HepG2 (cell line): Measurements from ENCODE around the gene SYNM. TPM values are rescaled to one million over a fixed set of nuclear protein-coding genes. Genes with fewer than 3 reads are reported as not detected.

Experiments used
- ATAC-seq: fragments of 200-7000 bp; cut with Tn5 transposase; 3 replicates; pipeline ENCODE4 v1.9.1; 2020; ENCODE audit warnings: mild to moderate bottlenecking, moderate library complexity
- BruUV-seq: library from RNA; stranded (reverse); fragments of 400-500 nt; replicated peaks from 2 replicates; lab custom pipeline; 2021; lab: Mats Ljungman, UMichigan
- CTCF ChIA-PET: fragments of 300-600 bp; formaldehyde crosslinking; extraction: SDS; loops from one replicate; lab custom pipeline; 2021; ENCODE audit warnings: low total read pairs, inconsistent platforms, low intra/inter-chr PET ratio; lab: Yijun Ruan, JAX
- POLR2A ChIA-PET: fragments of 350-600 bp; sonication (Branson Sonifier 250); formaldehyde crosslinking; loops from one replicate; lab custom pipeline; 2020; ENCODE audit warnings: antibody characterized with exemption, inconsistent platforms; lab: Yijun Ruan, JAX
- DNase-seq: peaks from one replicate; pipeline ENCODE4 v3.0.0-alpha.2; 2015; ENCODE audit warnings: low spot score
- FAIRE-seq: peaks from 3 replicates; lab custom pipeline; 2011; peaks lifted over from hg19 to GRCh38; lab: Jason Lieb, UNC
- H2AFZ ChIP-seq: one replicate; pipeline ENCODE4 v1.6.1; 2011; ENCODE audit warnings: low read length, inconsistent platforms
- H3K27ac ChIP-seq: fragments of 300-600 bp; 3 replicates; pipeline ENCODE4 v1.8.0; 2011; ENCODE audit warnings: mixed run types, mild to moderate bottlenecking, mixed read lengths, low read length, inconsistent platforms; ENCODE audit not compliant: insufficient read depth; ENCODE audit errors: extremely low read length
- H3K27me3 ChIP-seq, 2 experiments: fragments of 200-600 bp in 1 of 2; 2 replicates in 1 of 2; 3 replicates in 1 of 2; pipeline versions ENCODE4 v1.6.0 to v1.8.0; 2011; ENCODE audit warnings: low read length in 2 of 2, mild to moderate bottlenecking in 2 of 2, moderate library complexity in 2 of 2, inconsistent platforms in 1 of 2; ENCODE audit not compliant: insufficient read depth in 2 of 2, control insufficient read depth in 1 of 2
- H3K36me3 ChIP-seq, 2 experiments: fragments of 200-600 bp in 1 of 2; replicated peaks in 1 of 2; 2 replicates in 1 of 2; 3 replicates in 1 of 2; pipeline versions ENCODE4 v1.5.1 to v1.8.0; 2011; ENCODE audit warnings: low read length in 2 of 2, inconsistent platforms in 1 of 2; ENCODE audit not compliant: insufficient read depth in 2 of 2, control insufficient read depth in 1 of 2
- H3K4me1 ChIP-seq: 2 replicates; pipeline ENCODE4 v1.5.1; 2012; ENCODE audit warnings: low read length, inconsistent platforms; ENCODE audit not compliant: insufficient read depth
- H3K4me2 ChIP-seq: 2 replicates; pipeline ENCODE4 v1.6.0; 2011; ENCODE audit warnings: low read depth, low read length, inconsistent platforms
- H3K4me3 ChIP-seq, 3 experiments: fragments of 200-600 bp in 1 of 3; sonication (generic), shearing (Covaris generic) in 1 of 3; replicated peaks in 1 of 3; 2 replicates each; pipeline ENCODE4 v1.5.1; 2011 to 2016; ENCODE audit warnings: low read length in 3 of 3, inconsistent platforms in 2 of 3, low read depth in 2 of 3, mild to moderate bottlenecking in 2 of 3, control low read depth in 1 of 3, mixed read lengths in 1 of 3; ENCODE audit not compliant: insufficient read depth in 1 of 3
- H3K79me2 ChIP-seq: one replicate; pipeline ENCODE4 v1.6.1; 2011; ENCODE audit warnings: low read length, inconsistent platforms; ENCODE audit not compliant: insufficient read depth
- H3K9ac ChIP-seq: 2 replicates; pipeline ENCODE4 v1.6.0; 2011; ENCODE audit warnings: mild to moderate bottlenecking, low read depth, low read length, inconsistent platforms; ENCODE audit not compliant: insufficient read depth
- H3K9me3 ChIP-seq: 2 replicates; pipeline ENCODE4 v1.5.1; 2012; ENCODE audit warnings: mild to moderate bottlenecking, low read length
- H4K20me1 ChIP-seq: 2 replicates; pipeline ENCODE4 v1.6.0; 2011; ENCODE audit warnings: inconsistent platforms, mild to moderate bottlenecking, low read length, moderate library complexity; ENCODE audit not compliant: insufficient read depth
- ARNTL ChIP-seq: sonication (generic); formaldehyde crosslinking; IDR thresholded peaks from 2 replicates; pipeline ENCODE4 v1.4.0; 2020; ENCODE audit warnings: mild to moderate bottlenecking, missing genetic modification reagents
- BRCA1 ChIP-seq: sonication (generic); formaldehyde crosslinking; IDR thresholded peaks from 2 replicates; pipeline ENCODE4 v1.4.0; 2020; ENCODE audit warnings: missing genetic modification reagents
- MAFK ChIP-seq, 2 experiments: IDR thresholded peaks in 1 of 2; conservative IDR thresholded peaks in 1 of 2; 2 replicates each; pipeline ENCODE4 v1.6.1; 2011; ENCODE audit warnings: improper control_type of control experiment in 2 of 2, low read length in 2 of 2
- NCOR1 ChIP-seq: fragments of 200-600 bp; sonication (generic); IDR thresholded peaks from 2 replicates; pipeline ENCODE4 v1.7.0; 2017; ENCODE audit warnings: antibody characterized with exemption, low read length, borderline replicate concordance
- PHF21A ChIP-seq: sonication (generic); formaldehyde crosslinking; IDR thresholded peaks from 2 replicates; pipeline ENCODE4 v1.5.0; 2020; ENCODE audit warnings: mild to moderate bottlenecking, missing genetic modification reagents
- RBM39 ChIP-seq: fragments of 200-400 bp; formaldehyde crosslinking; IDR thresholded peaks from one replicate; pipeline ENCODE4 v1.6.1; 2018; ENCODE audit warnings: antibody characterized with exemption, mild to moderate bottlenecking, low read depth, low read length; ENCODE audit not compliant: poor library complexity, severe bottlenecking
- SMC3 ChIP-seq: IDR thresholded peaks from 2 replicates; pipeline ENCODE4 v1.6.1; 2011; ENCODE audit warnings: low read length, improper control_type of control experiment
- SP2 ChIP-seq: sonication (generic); formaldehyde crosslinking; IDR thresholded peaks from 2 replicates; pipeline ENCODE4 v1.5.1; 2020; ENCODE audit warnings: mild to moderate bottlenecking, missing genetic modification reagents
- THYN1 ChIP-seq: sonication (generic); formaldehyde crosslinking; IDR thresholded peaks from 2 replicates; pipeline ENCODE4 v1.8.1; 2023; ENCODE audit warnings: low read depth, mild to moderate bottlenecking, moderate library complexity, missing genetic modification reagents, borderline replicate concordance
- ZMYM3 ChIP-seq: sonication (generic); formaldehyde crosslinking; IDR thresholded peaks from 2 replicates; pipeline ENCODE4 v1.5.1; 2020; ENCODE audit warnings: mild to moderate bottlenecking, missing genetic modification reagents
- ZNF205 ChIP-seq: IDR thresholded peaks from 2 replicates; pipeline ENCODE4 v1.6.1; 2018; ENCODE audit warnings: missing biosample characterization, missing genetic modification reagents
- ZNF260 ChIP-seq: sonication (generic); formaldehyde crosslinking; IDR thresholded peaks from 2 replicates; pipeline ENCODE4 v1.4.0; 2020; ENCODE audit warnings: missing genetic modification reagents, low read depth, mild to moderate bottlenecking, borderline replicate concordance
- ZNF670 ChIP-seq: sonication (generic); formaldehyde crosslinking; IDR thresholded peaks from 2 replicates; pipeline ENCODE4 v1.8.0; 2022; ENCODE audit warnings: mild to moderate bottlenecking, missing genetic modification reagents, borderline replicate concordance
- WGBS: methylation state at CpG from one replicate; pipeline ENCODE4 v1.1.6; 2017; ENCODE audit warnings: low lambda C conversion rate; 5-methylcytosine and 5-hydroxymethylcytosine counted together
- in situ Hi-C: cut with HindIII; loops from 2 replicates; pipeline ENCODE4 v1.10.0; 2017; ENCODE audit warnings: low pct_unique_long_range_greater_than_20kb; ENCODE audit not compliant: extremely low pct_ligation_motif_present
- intact Hi-C: fragments of 100-400 bp; cut with micrococcal nuclease; formaldehyde crosslinking; loops from one replicate; pipeline ENCODE4 v1.10.0; 2022; ENCODE audit not compliant: unreplicated experiment
- polyA plus RNA-seq, 8 experiments: library from polyadenylated mRNA; depleted of rRNA in 3 of 8; stranded (reverse) in 7 of 8; unstranded in 1 of 8; fragments of >200 nt; fragmentation: Illumina TruSeq in 4 of 8; extraction: Trizol in 4 of 8; gene quantifications; 2 replicates each; pipeline versions ENCODE4 v1.2.1 to v1.2.3, GENCODE V29; 2011 to 2016; ENCODE audit warnings: low read depth in 4 of 8, missing spikeins in 1 of 8, mixed read lengths in 1 of 8; ENCODE audit not compliant: insufficient read depth in 1 of 8
- total RNA-seq, 5 experiments: library from RNA; depleted of rRNA; stranded (reverse); fragments of >200 nt; fragmentation: Illumina TruSeq; extraction: Trizol; gene quantifications; 2 replicates each; pipeline ENCODE4 v1.2.3, GENCODE V29; 2016; ENCODE audit warnings: low read depth in 1 of 5
- TF ChIP-seq, protein P1 (sequence below): sonication (generic); formaldehyde crosslinking; IDR thresholded peaks from 2 replicates; pipeline ENCODE4 v1.5.0; 2020; ENCODE audit warnings: mild to moderate bottlenecking, missing genetic modification reagents
- TF ChIP-seq, protein P2 (sequence below): sonication (generic); formaldehyde crosslinking; IDR thresholded peaks from 2 replicates; pipeline ENCODE4 v1.8.0; 2022; ENCODE audit warnings: mild to moderate bottlenecking, missing genetic modification reagents, moderate library complexity
- TF ChIP-seq, protein P3 (sequence below): sonication (generic); formaldehyde crosslinking; IDR thresholded peaks from 2 replicates; pipeline ENCODE4 v1.5.0; 2020; ENCODE audit warnings: missing genetic modification reagents, mild to moderate bottlenecking, borderline replicate concordance

The SYNM gene
- total and polyA plus RNA-seq, 2 of the 13 experiments (the other 11 are each of a cell fraction or from before 2014, with no cell fraction given), result 1.1 to 3.7 TPM

DNA sequence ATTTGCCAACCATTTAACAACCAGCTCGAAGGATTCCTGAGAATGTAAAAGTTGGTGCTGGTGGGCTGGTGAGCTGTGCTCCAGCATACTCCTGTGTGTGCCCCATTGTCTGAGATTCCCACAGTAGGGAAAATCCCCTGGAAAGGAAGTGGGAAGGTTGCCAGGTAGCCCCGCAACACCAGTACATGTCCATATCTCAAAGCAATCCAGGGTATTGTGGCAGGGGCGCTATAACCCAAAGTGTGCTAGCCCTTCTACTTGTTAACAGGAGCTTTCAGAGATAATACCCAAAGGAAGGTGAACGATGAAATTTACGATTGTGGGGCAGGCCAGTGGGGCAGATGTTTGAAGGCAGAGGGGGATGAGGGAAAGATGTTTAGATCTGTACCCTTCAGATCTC, 42.7 kb upstream of the SYNM start:
- no TSS peak for BruUV-seq
- Histone ChIP-seq H2AFZ (no peak overlapping the region), H3K27me3 (peaks cover 9 to 79% of the 10 kb centered on the region in 2 experiments), H3K79me2 (no peaks in the 10 kb centered on the region), H3K4me1 (peaks cover 23% of the 10 kb centered on the region; the same call in 1 of the 2 replicates)
- ATAC-seq, result no peak
- TF ChIP-seq MAFK (conservative IDR thresholded peaks at IDR 0.05 in 1 of 2, IDR thresholded peaks at IDR 0.05 in 1 of 2; ENCODE audit: low read length in 2 of 2) (no peak), SMC3 (no peak), ZMYM3 (CRISPR knock-in tag) (no peak), ZNF260 (CRISPR knock-in tag) (no peak), BRCA1 (no peak), PHF21A (CRISPR knock-in tag) (no peak), ZNF670 (CRISPR knock-in tag) (no peak), ZNF205 (no peak), RBM39 (no peak), THYN1 (CRISPR knock-in tag) (no peak), SP2 (CRISPR knock-in tag) (no peak), ARNTL (no peak), NCOR1 (no peak)
- TF ChIP-seq, protein P1, sequence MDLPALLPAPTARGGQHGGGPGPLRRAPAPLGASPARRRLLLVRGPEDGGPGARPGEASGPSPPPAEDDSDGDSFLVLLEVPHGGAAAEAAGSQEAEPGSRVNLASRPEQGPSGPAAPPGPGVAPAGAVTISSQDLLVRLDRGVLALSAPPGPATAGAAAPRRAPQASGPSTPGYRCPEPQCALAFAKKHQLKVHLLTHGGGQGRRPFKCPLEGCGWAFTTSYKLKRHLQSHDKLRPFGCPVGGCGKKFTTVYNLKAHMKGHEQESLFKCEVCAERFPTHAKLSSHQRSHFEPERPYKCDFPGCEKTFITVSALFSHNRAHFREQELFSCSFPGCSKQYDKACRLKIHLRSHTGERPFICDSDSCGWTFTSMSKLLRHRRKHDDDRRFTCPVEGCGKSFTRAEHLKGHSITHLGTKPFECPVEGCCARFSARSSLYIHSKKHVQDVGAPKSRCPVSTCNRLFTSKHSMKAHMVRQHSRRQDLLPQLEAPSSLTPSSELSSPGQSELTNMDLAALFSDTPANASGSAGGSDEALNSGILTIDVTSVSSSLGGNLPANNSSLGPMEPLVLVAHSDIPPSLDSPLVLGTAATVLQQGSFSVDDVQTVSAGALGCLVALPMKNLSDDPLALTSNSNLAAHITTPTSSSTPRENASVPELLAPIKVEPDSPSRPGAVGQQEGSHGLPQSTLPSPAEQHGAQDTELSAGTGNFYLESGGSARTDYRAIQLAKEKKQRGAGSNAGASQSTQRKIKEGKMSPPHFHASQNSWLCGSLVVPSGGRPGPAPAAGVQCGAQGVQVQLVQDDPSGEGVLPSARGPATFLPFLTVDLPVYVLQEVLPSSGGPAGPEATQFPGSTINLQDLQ (CRISPR knock-in tag), result no peak
- TF ChIP-seq, protein P2, sequence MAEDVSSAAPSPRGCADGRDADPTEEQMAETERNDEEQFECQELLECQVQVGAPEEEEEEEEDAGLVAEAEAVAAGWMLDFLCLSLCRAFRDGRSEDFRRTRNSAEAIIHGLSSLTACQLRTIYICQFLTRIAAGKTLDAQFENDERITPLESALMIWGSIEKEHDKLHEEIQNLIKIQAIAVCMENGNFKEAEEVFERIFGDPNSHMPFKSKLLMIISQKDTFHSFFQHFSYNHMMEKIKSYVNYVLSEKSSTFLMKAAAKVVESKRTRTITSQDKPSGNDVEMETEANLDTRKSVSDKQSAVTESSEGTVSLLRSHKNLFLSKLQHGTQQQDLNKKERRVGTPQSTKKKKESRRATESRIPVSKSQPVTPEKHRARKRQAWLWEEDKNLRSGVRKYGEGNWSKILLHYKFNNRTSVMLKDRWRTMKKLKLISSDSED (CRISPR knock-in tag), result no peak
- TF ChIP-seq, protein P3, sequence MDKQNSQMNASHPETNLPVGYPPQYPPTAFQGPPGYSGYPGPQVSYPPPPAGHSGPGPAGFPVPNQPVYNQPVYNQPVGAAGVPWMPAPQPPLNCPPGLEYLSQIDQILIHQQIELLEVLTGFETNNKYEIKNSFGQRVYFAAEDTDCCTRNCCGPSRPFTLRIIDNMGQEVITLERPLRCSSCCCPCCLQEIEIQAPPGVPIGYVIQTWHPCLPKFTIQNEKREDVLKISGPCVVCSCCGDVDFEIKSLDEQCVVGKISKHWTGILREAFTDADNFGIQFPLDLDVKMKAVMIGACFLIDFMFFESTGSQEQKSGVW (CRISPR knock-in tag), result no peak
- TF ChIP-seq, all 625 proteins: peak for 0
- H3K4me2 ChIP-seq, result no peak overlapping the region
- intact Hi-C loops, result no loop called here
- H3K9me3 ChIP-seq, result no peaks in the 10 kb centered on the region
- H3K36me3 ChIP-seq, result no peaks in the 10 kb centered on the region
- POLR2A ChIA-PET, result no interaction called here
- WGBS, result 0% methylated on average over 4 of the region's 5 CpGs
- no peaks in the 10 kb centered on the region for H4K20me1 ChIP-seq
- no peak overlapping the region for H3K27ac ChIP-seq
- CTCF ChIA-PET, result no interaction called here
- FAIRE-seq, result no peak
- H3K9ac ChIP-seq, result no peak overlapping the region
- DNase-seq, result no peak
- in situ Hi-C loops, result no loop called here
- no peak overlapping the region for H3K4me3 ChIP-seq
